ENCODE data around the gene EIF3B. TPM values are rescaled to one million over a fixed set of nuclear protein-coding genes. Genes with fewer than 3 reads are reported as not detected.
"Not testable (repeated sequence)": the region's sequence is repeated elsewhere in the genome, so short reads cannot be mapped to it uniquely, and the experiment has no call there.

Gene EIF3B
- total RNA-seq, 2 experiments from 2014 or later = 174 to 184 TPM

DNA sequence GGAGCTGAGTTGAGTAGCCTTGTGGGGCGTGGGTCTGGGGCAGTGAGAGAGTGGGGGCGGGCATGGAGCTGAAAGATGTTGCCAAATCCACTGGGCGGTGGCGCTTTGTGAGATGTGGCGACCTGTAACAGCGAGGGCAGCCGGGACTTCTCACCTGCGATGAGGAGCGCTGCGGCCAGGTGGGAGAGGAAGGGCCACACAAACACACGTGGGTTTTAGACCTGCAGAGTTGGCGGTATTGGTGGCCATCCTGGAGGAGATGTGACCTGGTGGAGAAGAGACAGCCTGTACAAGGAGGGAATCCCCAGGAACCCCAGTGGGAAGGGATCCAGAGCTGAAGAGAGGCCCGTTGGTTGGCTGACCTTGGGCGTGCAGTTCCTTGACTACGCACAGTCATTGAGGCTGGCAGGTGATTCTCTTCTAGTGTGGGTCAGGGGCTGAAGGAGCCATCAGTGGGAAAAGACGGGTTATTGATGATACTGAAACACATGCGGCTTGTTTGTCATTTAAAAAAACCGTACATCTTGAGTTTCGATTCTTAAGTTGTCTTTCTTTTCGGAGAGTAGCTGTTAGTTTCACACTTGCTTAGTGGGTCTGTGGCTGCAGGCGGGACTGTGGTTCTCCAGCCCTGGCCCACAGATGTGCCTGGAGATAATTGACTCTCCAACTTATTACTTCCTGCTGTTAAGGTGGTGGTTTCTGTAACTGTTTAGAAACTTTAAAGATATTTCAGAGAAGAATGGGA is 51.1 kb downstream of the EIF3B start:
- Mint-ChIP-seq H3K27ac (peak overlapping the region; percentile 93), H3K27me3 (ENCODE audit: low read depth) (no peaks in the 10 kb centered on the region), H3K4me1 (ENCODE audit: low read depth) (peaks cover 69% of the 10 kb centered on the region), H3K9me3 (ENCODE audit: insufficient read depth) (no peaks in the 10 kb centered on the region), H3K4me3 (peak overlapping the region; percentile 78), H3K36me3 (ENCODE audit: low read depth) (peaks cover 46% of the 10 kb centered on the region)
- DNase-seq = peak; percentile 90
- ChIA-PET POLR2A (interaction anchor here (0.6 to 2.8 kb wide), 11 partner anchors 9 to 466 kb away, joined by 3 to 23 read pairs (median 5); partner anchors contain the start of gene EIF3B), CTCF (interaction anchor here (0.9 to 1.9 kb wide), 11 partner anchors 13 to 314 kb away, joined by 3 to 9 read pairs (median 3); no protein-coding TSS in a partner anchor)
- peak; percentile 53 for ATAC-seq

DNA sequence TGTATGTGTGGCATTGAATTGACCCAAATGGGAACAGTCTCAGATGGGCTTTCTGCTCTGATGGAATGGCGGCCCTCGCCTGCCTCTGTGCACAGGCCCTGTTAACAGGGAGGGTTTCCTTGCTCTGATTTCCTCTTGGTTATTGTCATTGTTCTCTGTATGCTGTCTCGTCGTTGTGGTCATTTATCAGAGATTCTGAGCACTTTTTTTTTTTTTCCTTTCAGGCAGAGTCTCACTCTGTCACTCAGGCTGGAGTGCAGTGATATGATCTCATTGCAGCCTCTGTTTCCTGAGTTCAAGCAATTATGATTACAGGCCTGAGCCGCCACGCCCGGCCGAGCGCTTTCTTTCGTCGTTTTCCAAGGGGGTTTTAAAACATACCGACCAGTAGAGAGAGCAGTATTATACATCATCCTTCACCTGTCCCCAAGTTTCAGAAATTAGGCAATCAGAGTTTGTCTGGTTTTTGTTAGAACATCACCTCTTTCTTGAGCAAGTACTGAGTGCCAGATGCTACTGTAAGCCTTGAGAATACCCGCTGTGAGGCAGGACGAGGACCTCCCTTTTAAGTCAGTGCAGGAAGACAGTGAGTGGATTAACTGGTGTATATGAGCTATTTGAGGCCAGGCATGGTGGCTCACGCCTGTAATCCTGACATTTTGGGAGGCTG is 55.3 kb downstream of the EIF3B start:
- peaks cover 78% of the 10 kb centered on the region for H3K4me1 Mint-ChIP-seq (ENCODE audit: low read depth)

DNA sequence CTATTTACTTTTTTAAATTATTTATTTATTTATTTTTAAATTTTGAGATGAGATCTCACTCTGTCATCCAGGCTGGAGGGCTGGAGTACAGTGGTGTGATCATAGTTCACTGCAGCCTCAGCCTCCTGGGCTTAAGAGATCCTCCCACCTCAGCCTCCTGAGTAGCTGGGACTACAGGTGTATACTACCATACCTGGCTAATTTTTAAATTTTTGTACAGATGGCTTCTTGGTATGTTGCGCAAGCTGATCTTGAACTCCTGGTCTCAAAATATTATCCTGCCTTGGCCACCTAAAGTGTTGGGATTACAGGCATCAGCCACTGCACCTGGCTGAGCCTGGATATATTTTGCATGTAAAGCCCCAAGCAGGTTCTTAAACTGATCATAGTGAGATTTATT is 56.4 kb downstream of the EIF3B start:
- Mint-ChIP-seq H3K27me3 (ENCODE audit: low read depth) (no peaks in the 10 kb centered on the region), H3K4me3 (no peak overlapping the region), H3K27ac (no peak overlapping the region), H3K9me3 (ENCODE audit: insufficient read depth) (no peaks in the 10 kb centered on the region), H3K36me3 (ENCODE audit: low read depth) (peaks cover 46% of the 10 kb centered on the region), H3K4me1 (ENCODE audit: low read depth) (peaks cover 69% of the 10 kb centered on the region)
- ChIA-PET CTCF (no interaction called here), POLR2A (no interaction called here)
- DNase-seq = no peak
- no peak for ATAC-seq

More for the DNA sequence above, 55.3 kb downstream of the EIF3B start:
- Mint-ChIP-seq H3K36me3 (ENCODE audit: low read depth) (peaks cover 52% of the 10 kb centered on the region), H3K9me3 (ENCODE audit: insufficient read depth) (no peaks in the 10 kb centered on the region), H3K27ac (peak overlapping the region; percentile 71), H3K4me3 (peak overlapping the region; percentile 1), H3K27me3 (ENCODE audit: low read depth) (no peaks in the 10 kb centered on the region)
- DNase-seq (peak; percentile 31), ATAC-seq (no peak)
- ChIA-PET POLR2A (interaction anchor here (0.6 kb wide), 1 partner anchor 38 kb away, joined by 3 read pairs; no protein-coding TSS in a partner anchor), CTCF (no interaction called here)

DNA sequence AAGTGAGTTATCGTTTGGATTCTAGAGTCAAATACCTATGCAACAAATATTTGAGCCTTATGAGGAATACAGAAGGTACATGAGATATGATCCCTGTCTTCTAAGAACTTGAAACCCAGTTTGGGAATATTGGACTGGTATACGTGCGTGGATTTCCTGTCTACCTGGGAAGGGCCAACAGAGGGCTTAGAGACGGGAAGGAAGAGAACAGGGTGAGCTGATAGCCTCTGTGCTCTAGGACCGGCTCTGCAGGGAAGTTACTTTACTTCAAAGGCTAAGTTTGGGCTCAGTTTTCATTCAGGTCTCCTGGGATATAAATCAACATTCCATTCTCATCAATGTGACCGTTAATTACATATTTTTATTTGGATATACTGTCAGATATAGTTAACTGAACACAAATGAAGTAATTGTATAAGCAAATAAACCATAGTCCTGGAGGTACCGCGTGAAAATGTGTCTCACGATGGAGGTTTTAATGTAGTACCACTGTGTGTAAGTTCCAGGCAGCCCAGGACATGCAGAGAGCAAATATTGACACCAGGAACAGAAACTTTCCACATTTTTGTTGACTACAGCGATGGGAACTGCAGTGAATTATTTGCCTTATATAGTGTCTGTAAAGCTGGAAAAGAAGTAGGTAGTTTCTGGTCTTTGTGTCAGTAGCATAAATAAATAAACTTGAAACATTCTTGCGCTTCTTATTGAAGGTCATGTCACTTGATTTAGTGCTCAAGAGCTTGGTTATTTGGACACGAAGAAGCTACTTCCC is 57.4 kb downstream of the EIF3B start:
- H3K27me3 Mint-ChIP-seq (ENCODE audit: low read depth) = no peaks in the 10 kb centered on the region
- POLR2A ChIA-PET = interaction anchor here (0.7 to 1.2 kb wide), 2 partner anchors 12 to 99 kb away, joined by 4 read pairs; no protein-coding TSS in a partner anchor
- H3K4me3 Mint-ChIP-seq = no peak overlapping the region
- H3K36me3 Mint-ChIP-seq (ENCODE audit: low read depth) = peaks cover 51% of the 10 kb centered on the region
- peaks cover 72% of the 10 kb centered on the region for H3K4me1 Mint-ChIP-seq (ENCODE audit: low read depth)
- no peak overlapping the region for H3K27ac Mint-ChIP-seq
- no peak for DNase-seq
- no peak for ATAC-seq
- no peaks in the 10 kb centered on the region for H3K9me3 Mint-ChIP-seq (ENCODE audit: insufficient read depth)
- CTCF ChIA-PET = interaction anchor here (0.6 to 1.7 kb wide), 6 partner anchors 12 to 109 kb away, joined by 3 to 11 read pairs (median 4); no protein-coding TSS in a partner anchor

DNA sequence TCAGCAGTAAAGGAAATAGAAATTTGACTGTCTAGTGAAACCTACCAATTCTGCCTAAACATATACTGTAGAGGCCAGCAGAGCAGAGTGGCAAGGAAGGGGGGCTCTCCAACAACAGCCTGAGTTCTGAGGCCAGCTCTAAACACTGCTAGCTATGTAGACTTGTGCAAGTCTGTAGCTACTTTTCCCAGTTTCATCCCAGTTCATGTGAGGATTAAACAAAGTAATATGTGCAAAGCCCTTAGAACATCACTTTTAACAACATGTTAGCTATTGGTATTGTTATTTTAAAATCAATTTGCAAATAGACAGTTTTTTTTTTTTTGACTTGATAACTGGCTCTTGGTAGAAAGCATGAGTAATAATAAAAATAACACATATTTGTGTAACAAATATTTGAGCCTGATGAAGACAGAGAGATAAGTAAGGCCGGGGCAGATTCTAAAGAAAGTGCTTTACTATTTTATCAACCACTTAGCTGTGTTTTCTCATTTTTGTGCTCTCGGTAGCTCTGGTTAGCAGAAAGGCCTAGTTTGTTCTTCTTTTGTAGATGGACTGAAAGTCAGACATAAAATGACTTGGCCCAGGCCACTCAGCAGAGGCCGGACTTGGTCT is 58.1 kb downstream of the EIF3B start:
- ATAC-seq (no peak), DNase-seq (no peak)
- no peaks in the 10 kb centered on the region for H3K27me3 Mint-ChIP-seq (ENCODE audit: low read depth)
- no peak overlapping the region for H3K27ac Mint-ChIP-seq
- peaks cover 54% of the 10 kb centered on the region for H3K36me3 Mint-ChIP-seq (ENCODE audit: low read depth)
- CTCF ChIA-PET = interaction anchor here (0.6 to 1.7 kb wide), 6 partner anchors 12 to 108 kb away, joined by 3 to 11 read pairs (median 4); no protein-coding TSS in a partner anchor
- no peaks in the 10 kb centered on the region for H3K9me3 Mint-ChIP-seq (ENCODE audit: insufficient read depth)
- H3K4me1 Mint-ChIP-seq (ENCODE audit: low read depth) = peaks cover 73% of the 10 kb centered on the region
- POLR2A ChIA-PET = interaction anchor here (0.7 to 1.2 kb wide), 2 partner anchors 13 to 99 kb away, joined by 4 read pairs; no protein-coding TSS in a partner anchor
- no peak overlapping the region for H3K4me3 Mint-ChIP-seq

DNA sequence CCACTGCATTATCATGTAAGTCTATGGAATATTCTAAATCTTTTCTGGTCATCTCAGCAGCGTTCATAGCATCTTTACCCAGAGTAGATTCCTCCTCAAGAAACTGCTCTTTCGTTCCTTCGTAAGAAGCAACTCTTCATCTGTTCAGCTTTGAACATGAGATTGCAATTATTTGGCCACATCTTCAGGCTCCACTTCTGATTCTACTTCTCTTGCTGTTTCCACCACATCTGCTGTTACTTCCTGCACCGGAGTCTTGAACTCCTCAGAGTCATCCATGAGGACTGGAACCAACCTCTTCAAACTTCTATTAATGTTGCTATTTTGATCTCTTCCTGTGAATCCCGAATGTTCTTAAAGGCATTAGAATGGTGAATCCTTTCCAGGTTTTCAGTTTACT is 61.4 kb downstream of the EIF3B start:
- no peak overlapping the region for H3K4me3 Mint-ChIP-seq
- no peaks in the 10 kb centered on the region for H3K27me3 Mint-ChIP-seq (ENCODE audit: low read depth)
- peaks cover 45% of the 10 kb centered on the region for H3K36me3 Mint-ChIP-seq (ENCODE audit: low read depth)
- ATAC-seq = no peak
- ChIA-PET CTCF (interaction anchor here (2.2 kb wide), 1 partner anchor 15 kb away, joined by 8 read pairs; no protein-coding TSS in a partner anchor), POLR2A (no interaction called here)
- no peak overlapping the region for H3K27ac Mint-ChIP-seq
- DNase-seq = no peak
- H3K4me1 Mint-ChIP-seq (ENCODE audit: low read depth) = peaks cover 67% of the 10 kb centered on the region
- no peaks in the 10 kb centered on the region for H3K9me3 Mint-ChIP-seq (ENCODE audit: insufficient read depth)

DNA sequence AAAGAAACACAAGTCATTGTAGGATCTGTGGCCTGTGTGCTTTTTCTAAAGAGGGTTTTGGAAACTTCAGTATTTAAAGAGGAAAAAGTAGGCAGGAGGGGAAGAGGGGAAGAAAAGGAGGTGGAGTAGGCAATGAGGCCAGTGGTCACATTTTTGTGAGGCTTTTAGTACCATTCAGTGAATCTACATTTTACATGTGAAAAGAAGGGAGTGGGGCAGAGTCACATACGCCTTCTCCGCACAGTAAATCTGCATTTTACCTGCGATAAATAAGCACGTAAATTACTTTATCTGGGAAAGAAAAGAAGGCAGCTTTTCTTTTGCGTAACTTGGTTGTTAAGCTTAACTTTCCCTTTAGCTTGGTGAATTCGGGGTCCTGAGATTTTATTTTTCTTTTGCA is 62.0 kb downstream of the EIF3B start:
- DNase-seq (no peak), ATAC-seq (no peak)
- Mint-ChIP-seq H3K4me3 (no peak overlapping the region), H3K36me3 (ENCODE audit: low read depth) (peaks cover 45% of the 10 kb centered on the region), H3K27ac (peak overlapping the region; percentile 37), H3K4me1 (ENCODE audit: low read depth) (peaks cover 66% of the 10 kb centered on the region), H3K27me3 (ENCODE audit: low read depth) (no peaks in the 10 kb centered on the region), H3K9me3 (ENCODE audit: insufficient read depth) (no peaks in the 10 kb centered on the region)
- ChIA-PET POLR2A (interaction anchor here (3.2 kb wide), 1 partner anchor 11 kb away, joined by 23 read pairs; no protein-coding TSS in a partner anchor), CTCF (interaction anchor here (2.0 to 2.2 kb wide), 2 partner anchors 15 to 52 kb away, joined by 6 to 8 read pairs; no protein-coding TSS in a partner anchor)

DNA sequence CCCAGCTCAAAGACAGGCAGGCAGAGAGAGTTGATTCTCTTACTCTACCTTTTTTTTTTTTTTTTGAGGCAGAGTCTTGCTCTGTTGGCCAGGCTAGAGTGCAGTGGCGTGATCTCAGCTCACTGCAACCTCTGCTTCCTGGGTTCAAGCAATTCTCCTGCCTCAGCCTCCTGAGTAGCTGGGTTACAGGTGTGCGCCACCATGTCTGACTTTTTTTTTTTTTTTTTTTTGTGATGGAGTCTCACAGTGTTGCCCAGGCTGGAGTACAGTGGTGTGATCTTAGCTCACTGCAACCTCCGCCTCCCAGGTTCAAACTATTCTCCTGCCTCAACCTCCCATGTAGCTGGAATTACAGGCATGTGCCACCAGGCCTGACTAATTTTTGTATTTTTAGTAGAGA is 62.6 kb downstream of the EIF3B start:
- H3K4me3 Mint-ChIP-seq; H3K9me3 Mint-ChIP-seq (ENCODE audit: insufficient read depth); DNase-seq; H3K27me3 Mint-ChIP-seq (ENCODE audit: low read depth); H3K27ac Mint-ChIP-seq; ATAC-seq: not testable (repeated sequence)
- Mint-ChIP-seq H3K4me1 (ENCODE audit: low read depth) (peaks cover 63% of the 10 kb centered on the region), H3K36me3 (ENCODE audit: low read depth) (peaks cover 47% of the 10 kb centered on the region)
- CTCF ChIA-PET = interaction anchor here (2.0 to 2.8 kb wide), 3 partner anchors 11 to 52 kb away, joined by 6 to 9 read pairs (median 8); no protein-coding TSS in a partner anchor
- POLR2A ChIA-PET = interaction anchor here (3.2 kb wide), 1 partner anchor 11 kb away, joined by 23 read pairs; no protein-coding TSS in a partner anchor

DNA sequence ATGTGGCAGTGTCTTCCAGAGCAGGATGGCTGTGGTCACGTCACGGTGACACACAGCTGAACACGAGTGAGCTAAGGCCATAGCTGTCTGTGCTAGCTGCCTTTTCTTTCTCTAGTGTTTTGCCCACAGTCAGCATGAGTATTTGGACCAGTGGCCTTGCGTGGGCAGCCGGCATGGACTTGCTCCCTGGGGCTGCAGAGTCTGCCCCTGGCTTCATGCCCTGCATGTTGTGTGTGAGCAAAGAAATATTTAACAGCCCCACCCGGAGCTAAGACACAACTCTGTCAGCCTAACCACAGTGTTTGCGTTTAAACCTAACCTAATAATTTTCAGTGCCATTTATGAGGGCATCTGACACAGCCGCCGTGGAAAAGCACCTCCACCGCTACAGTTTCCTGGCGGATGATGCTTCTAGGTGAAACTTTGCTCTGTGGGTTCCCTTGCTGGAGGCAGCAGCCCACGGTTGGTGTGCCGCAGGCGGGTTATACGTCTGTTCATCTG is 63.4 kb downstream of the EIF3B start:
- CTCF ChIA-PET = interaction anchor here (1.0 to 2.8 kb wide), 5 partner anchors 9 to 51 kb away, joined by 3 to 9 read pairs (median 6); no protein-coding TSS in a partner anchor
- Mint-ChIP-seq H3K27me3 (ENCODE audit: low read depth) (no peaks in the 10 kb centered on the region), H3K36me3 (ENCODE audit: low read depth) (peaks cover 45% of the 10 kb centered on the region), H3K9me3 (ENCODE audit: insufficient read depth) (no peaks in the 10 kb centered on the region), H3K4me3 (peak overlapping the region; percentile 46), H3K4me1 (ENCODE audit: low read depth) (peaks cover 55% of the 10 kb centered on the region), H3K27ac (peak overlapping the region; percentile 81)
- POLR2A ChIA-PET = interaction anchor here (3.2 kb wide), 1 partner anchor 12 kb away, joined by 23 read pairs; no protein-coding TSS in a partner anchor
- ATAC-seq (peak; percentile 86), DNase-seq (peak; percentile 77)

DNA sequence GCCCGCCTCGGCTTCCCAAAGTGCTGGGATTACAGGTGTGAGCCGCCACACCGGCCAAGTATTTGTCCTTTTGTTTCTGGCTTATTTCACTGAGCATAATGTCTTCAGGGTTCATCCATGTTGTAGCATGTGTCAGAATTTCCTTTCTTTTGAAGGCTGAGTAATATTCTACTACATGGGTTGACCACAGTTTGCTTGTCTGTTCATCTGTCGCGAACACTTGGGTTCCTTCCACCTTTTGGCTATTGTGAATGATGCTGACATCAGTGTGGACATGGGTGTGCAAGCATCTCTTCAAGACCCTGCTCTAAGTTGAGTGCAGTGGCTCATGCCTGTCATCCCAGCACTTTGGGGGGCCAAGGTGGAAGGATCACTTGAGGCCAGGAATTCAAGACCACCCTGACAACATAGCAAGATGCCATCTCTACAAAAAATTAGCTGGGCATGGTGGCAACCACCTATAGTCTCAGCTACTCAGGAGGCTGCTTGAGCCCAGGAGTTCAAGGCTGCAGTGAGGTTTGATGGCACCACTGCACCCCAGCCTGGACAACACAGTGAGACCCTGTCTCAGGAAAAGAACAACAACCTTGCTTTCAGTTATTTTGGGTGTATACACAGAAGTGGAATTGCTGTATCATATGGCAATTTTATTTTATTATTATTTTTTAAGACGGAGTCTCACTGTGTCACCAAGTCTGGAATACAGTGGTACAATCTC is 65.7 kb downstream of the EIF3B start:
- Mint-ChIP-seq H3K9me3 (ENCODE audit: insufficient read depth) (no peaks in the 10 kb centered on the region), H3K4me3 (no peak overlapping the region)

More for the DNA sequence above, 65.7 kb downstream of the EIF3B start:
- DNase-seq (no peak), ATAC-seq (no peak)
- POLR2A ChIA-PET = interaction anchor here (1.4 kb wide), 1 partner anchor 14 kb away, joined by 3 read pairs; no protein-coding TSS in a partner anchor
- peaks cover 37% of the 10 kb centered on the region for H3K36me3 Mint-ChIP-seq (ENCODE audit: low read depth)
- no peaks in the 10 kb centered on the region for H3K27me3 Mint-ChIP-seq (ENCODE audit: low read depth)
- H3K4me1 Mint-ChIP-seq (ENCODE audit: low read depth) = peaks cover 64% of the 10 kb centered on the region
- no peak overlapping the region for H3K27ac Mint-ChIP-seq
- CTCF ChIA-PET = interaction anchor here (2.8 kb wide), 1 partner anchor 14 kb away, joined by 9 read pairs; no protein-coding TSS in a partner anchor
